A549 (cell line): ENCODE data around the gene CPLX1.

Experiments
- CEBPB ChIP-seq, 2 experiments: fragments of >200 bp in 1 of 2; sonication (Bioruptor Twin) in 1 of 2; formaldehyde crosslinking in 1 of 2; IDR thresholded peaks; 2 replicates each; pipeline ENCODE4 v1.6.1; 2012 to 2016
- EHMT2 ChIP-seq: fragments of 200-600 bp; sonication (generic); IDR thresholded peaks from 2 replicates; pipeline ENCODE4 v1.6.1; 2016; ENCODE audit warnings: antibody characterized with exemption, low read depth, mild to moderate bottlenecking, moderate library complexity
- EP300 ChIP-seq, 2 experiments: fragments of >200 bp; sonication (Bioruptor Twin); formaldehyde crosslinking; IDR thresholded peaks; 2 replicates in 1 of 2; 3 replicates in 1 of 2; pipeline ENCODE4 v1.6.1; 2016 to 2017
- JUNB ChIP-seq: fragments of >200 bp; sonication (Bioruptor Twin); formaldehyde crosslinking; IDR thresholded peaks from 2 replicates; pipeline ENCODE4 v1.6.1; 2016
- KDM5A ChIP-seq: fragments of 200-600 bp; sonication (generic); IDR thresholded peaks from 2 replicates; pipeline ENCODE4 v1.6.1; 2016; ENCODE audit warnings: antibody characterized with exemption, mild to moderate bottlenecking
- POLR2A ChIP-seq: IDR thresholded peaks from 2 replicates; pipeline ENCODE4 v1.6.1; 2012; ENCODE audit warnings: mild to moderate bottlenecking, low read length
- POLR2AphosphoS2 ChIP-seq: conservative IDR thresholded peaks from 2 replicates; pipeline ENCODE4 v1.6.1; 2012; ENCODE audit warnings: low read length, improper control_type of control experiment, inconsistent platforms
- RFX5 ChIP-seq: fragments of 450-650 bp; IDR thresholded peaks from 2 replicates; pipeline ENCODE4 v1.7.1; 2014; ENCODE audit warnings: antibody characterized with exemption, mild to moderate bottlenecking, moderate library complexity
- RNF2 ChIP-seq: fragments of 200-600 bp; sonication (generic); IDR thresholded peaks from 2 replicates; pipeline ENCODE4 v1.6.1; 2016; ENCODE audit warnings: low read depth, mild to moderate bottlenecking, antibody characterized with exemption, moderate library complexity, borderline replicate concordance
- ZNF302 ChIP-seq: fragments of 250-450 bp; sonication (Bioruptor Pico); IDR thresholded peaks from 2 replicates; pipeline ENCODE4 v1.9.0; 2021; ENCODE audit warnings: inconsistent platforms, mild to moderate bottlenecking, moderate library complexity
- TF ChIP-seq, protein P1 (sequence below): fragments of 150-350 bp; IDR thresholded peaks from 2 replicates; pipeline ENCODE4 v1.6.1; 2014; ENCODE audit warnings: low read depth, mild to moderate bottlenecking, low read length
- TF ChIP-seq, protein P2 (sequence below): fragments of >200 bp; sonication (Bioruptor Twin); formaldehyde crosslinking; IDR thresholded peaks from 3 replicates; pipeline ENCODE4 v1.5.1; 2016
- TF ChIP-seq, protein P3 (sequence below): fragments of 200-600 bp; sonication (generic); IDR thresholded peaks from 2 replicates; pipeline ENCODE4 v1.6.1; 2016; ENCODE audit warnings: antibody characterized with exemption, mild to moderate bottlenecking, moderate library complexity
- TF ChIP-seq, protein P4 (sequence below): fragments of 250-450 bp; sonication (Bioruptor Pico); IDR thresholded peaks from 2 replicates; pipeline ENCODE4 v1.5.0; 2021; ENCODE audit warnings: mild to moderate bottlenecking, moderate library complexity, borderline replicate concordance

DNA sequence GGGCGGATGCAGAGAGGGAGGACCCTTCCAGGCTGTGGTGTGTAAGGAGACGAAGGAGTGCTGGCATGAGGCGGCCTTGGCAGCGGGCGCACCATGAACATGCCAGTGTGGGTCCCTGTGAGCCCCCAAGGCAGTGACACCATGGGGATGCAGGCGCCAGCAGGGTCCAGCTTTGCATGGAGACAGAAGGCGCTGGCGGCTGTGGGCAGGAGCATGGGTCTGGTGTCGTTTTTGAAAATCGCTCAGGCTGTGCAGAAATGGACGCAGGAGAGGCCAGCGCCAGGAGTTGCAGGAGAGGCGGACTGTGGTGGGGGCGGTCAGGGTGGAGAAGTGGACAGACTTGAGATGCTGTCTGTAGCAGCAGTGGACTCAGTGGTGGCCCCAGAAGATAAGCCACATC is 64.2 kb downstream of the CPLX1 start:
- TF ChIP-seq JUNB (no peak), POLR2A (no peak), CEBPB (IDR thresholded peaks at IDR 0.05) (no peak), POLR2AphosphoS2 (no peak), RNF2 (no peak), ZNF302 (CRISPR knock-in tag) (no peak), RFX5 (no peak), EP300 (IDR thresholded peaks at IDR 0.05) (no peak), KDM5A (no peak), EHMT2 (no peak)
- TF ChIP-seq, protein P1, sequence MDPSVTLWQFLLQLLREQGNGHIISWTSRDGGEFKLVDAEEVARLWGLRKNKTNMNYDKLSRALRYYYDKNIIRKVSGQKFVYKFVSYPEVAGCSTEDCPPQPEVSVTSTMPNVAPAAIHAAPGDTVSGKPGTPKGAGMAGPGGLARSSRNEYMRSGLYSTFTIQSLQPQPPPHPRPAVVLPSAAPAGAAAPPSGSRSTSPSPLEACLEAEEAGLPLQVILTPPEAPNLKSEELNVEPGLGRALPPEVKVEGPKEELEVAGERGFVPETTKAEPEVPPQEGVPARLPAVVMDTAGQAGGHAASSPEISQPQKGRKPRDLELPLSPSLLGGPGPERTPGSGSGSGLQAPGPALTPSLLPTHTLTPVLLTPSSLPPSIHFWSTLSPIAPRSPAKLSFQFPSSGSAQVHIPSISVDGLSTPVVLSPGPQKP, result no peak
- TF ChIP-seq, protein P2, sequence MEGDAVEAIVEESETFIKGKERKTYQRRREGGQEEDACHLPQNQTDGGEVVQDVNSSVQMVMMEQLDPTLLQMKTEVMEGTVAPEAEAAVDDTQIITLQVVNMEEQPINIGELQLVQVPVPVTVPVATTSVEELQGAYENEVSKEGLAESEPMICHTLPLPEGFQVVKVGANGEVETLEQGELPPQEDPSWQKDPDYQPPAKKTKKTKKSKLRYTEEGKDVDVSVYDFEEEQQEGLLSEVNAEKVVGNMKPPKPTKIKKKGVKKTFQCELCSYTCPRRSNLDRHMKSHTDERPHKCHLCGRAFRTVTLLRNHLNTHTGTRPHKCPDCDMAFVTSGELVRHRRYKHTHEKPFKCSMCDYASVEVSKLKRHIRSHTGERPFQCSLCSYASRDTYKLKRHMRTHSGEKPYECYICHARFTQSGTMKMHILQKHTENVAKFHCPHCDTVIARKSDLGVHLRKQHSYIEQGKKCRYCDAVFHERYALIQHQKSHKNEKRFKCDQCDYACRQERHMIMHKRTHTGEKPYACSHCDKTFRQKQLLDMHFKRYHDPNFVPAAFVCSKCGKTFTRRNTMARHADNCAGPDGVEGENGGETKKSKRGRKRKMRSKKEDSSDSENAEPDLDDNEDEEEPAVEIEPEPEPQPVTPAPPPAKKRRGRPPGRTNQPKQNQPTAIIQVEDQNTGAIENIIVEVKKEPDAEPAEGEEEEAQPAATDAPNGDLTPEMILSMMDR, result no peak
- TF ChIP-seq, protein P3, sequence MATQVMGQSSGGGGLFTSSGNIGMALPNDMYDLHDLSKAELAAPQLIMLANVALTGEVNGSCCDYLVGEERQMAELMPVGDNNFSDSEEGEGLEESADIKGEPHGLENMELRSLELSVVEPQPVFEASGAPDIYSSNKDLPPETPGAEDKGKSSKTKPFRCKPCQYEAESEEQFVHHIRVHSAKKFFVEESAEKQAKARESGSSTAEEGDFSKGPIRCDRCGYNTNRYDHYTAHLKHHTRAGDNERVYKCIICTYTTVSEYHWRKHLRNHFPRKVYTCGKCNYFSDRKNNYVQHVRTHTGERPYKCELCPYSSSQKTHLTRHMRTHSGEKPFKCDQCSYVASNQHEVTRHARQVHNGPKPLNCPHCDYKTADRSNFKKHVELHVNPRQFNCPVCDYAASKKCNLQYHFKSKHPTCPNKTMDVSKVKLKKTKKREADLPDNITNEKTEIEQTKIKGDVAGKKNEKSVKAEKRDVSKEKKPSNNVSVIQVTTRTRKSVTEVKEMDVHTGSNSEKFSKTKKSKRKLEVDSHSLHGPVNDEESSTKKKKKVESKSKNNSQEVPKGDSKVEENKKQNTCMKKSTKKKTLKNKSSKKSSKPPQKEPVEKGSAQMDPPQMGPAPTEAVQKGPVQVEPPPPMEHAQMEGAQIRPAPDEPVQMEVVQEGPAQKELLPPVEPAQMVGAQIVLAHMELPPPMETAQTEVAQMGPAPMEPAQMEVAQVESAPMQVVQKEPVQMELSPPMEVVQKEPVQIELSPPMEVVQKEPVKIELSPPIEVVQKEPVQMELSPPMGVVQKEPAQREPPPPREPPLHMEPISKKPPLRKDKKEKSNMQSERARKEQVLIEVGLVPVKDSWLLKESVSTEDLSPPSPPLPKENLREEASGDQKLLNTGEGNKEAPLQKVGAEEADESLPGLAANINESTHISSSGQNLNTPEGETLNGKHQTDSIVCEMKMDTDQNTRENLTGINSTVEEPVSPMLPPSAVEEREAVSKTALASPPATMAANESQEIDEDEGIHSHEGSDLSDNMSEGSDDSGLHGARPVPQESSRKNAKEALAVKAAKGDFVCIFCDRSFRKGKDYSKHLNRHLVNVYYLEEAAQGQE, result no peak
- TF ChIP-seq, protein P4, sequence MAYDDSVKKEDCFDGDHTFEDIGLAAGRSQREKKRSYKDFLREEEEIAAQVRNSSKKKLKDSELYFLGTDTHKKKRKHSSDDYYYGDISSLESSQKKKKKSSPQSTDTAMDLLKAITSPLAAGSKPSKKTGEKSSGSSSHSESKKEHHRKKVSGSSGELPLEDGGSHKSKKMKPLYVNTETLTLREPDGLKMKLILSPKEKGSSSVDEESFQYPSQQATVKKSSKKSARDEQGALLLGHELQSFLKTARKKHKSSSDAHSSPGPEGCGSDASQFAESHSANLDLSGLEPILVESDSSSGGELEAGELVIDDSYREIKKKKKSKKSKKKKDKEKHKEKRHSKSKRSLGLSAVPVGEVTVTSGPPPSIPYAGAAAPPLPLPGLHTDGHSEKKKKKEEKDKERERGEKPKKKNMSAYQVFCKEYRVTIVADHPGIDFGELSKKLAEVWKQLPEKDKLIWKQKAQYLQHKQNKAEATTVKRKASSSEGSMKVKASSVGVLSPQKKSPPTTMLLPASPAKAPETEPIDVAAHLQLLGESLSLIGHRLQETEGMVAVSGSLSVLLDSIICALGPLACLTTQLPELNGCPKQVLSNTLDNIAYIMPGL, result no peak
